Vagina (tissue), 2 donors: Measurements from ENCODE around the gene TMEM214.

Experiments
- POLR2AphosphoS5 ChIP-seq, 2 donors: sonication (generic); formaldehyde crosslinking; IDR thresholded peaks; one replicate each; pipeline ENCODE4 v1.9.0; 2017; ENCODE audit warnings: antibody characterized with exemption in 2 of 2, mild to moderate bottlenecking in 2 of 2, low read depth in 1 of 2; ENCODE audit not compliant: insufficient read depth in 1 of 2
- TF ChIP-seq, protein P1 (sequence below), 3 experiments: fragments of 450-650 bp in 2 of 3; fragments of 200-600 bp in 1 of 3; sonication (generic) in 1 of 3; IDR thresholded peaks; one replicate each; pipeline ENCODE4 v1.5.1; 2017 to 2019; ENCODE audit warnings: antibody characterized with exemption in 3 of 3, mild to moderate bottlenecking in 2 of 3, moderate library complexity in 2 of 3

DNA sequence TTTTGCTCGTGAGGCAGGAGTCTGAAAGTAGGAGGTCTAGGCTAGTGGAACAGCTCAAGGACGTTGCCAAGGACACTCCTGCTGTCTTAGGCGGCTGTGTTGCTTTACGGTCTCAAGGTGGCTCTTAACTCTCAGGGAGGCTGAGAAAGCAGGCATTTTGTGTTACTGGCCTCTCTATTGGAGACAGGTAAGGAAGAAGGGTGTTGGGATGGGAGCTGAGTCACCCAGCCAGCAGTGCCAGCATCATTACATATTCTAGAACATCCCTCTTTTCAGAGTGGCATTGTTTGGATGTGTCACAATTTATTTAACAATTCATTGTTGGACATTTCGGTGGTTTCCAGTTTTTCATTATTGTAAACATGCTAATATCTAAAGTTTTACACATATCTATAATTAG is 30.8 kb upstream of the TMEM214 start:
- TF ChIP-seq, protein P1, sequence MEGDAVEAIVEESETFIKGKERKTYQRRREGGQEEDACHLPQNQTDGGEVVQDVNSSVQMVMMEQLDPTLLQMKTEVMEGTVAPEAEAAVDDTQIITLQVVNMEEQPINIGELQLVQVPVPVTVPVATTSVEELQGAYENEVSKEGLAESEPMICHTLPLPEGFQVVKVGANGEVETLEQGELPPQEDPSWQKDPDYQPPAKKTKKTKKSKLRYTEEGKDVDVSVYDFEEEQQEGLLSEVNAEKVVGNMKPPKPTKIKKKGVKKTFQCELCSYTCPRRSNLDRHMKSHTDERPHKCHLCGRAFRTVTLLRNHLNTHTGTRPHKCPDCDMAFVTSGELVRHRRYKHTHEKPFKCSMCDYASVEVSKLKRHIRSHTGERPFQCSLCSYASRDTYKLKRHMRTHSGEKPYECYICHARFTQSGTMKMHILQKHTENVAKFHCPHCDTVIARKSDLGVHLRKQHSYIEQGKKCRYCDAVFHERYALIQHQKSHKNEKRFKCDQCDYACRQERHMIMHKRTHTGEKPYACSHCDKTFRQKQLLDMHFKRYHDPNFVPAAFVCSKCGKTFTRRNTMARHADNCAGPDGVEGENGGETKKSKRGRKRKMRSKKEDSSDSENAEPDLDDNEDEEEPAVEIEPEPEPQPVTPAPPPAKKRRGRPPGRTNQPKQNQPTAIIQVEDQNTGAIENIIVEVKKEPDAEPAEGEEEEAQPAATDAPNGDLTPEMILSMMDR (IDR thresholded peaks at IDR 0.05): no peak
- TF ChIP-seq POLR2AphosphoS5 (IDR thresholded peaks at IDR 0.05; ENCODE audit: insufficient read depth in 1 of 2, low read depth in 1 of 2): no peak
